Omental fat pad (tissue), 4 donors: ENCODE data around the gene SFT2D2. TPM values are rescaled to one million over a fixed set of nuclear protein-coding genes. Genes with fewer than 3 reads are reported as not detected.

ENCODE experiments used
- ATAC-seq: fragments of 150-250 bp; one replicate; pipeline ENCODE4 v1.9.1; 2016; ENCODE audit warnings: mild to moderate bottlenecking, moderate library complexity; ENCODE audit not compliant: low FRiP score
- DNase-seq: peaks from one replicate; pipeline ENCODE4 v3.0.0-alpha.2; 2019; ENCODE audit warnings: low spot score
- CTCF ChIP-seq, 3 donors: fragments of 450-650 bp; IDR thresholded peaks; one replicate each; pipeline ENCODE4 v1.5.1; 2016 to 2017; ENCODE audit warnings: antibody characterized with exemption in 3 of 3, mild to moderate bottlenecking in 3 of 3, moderate library complexity in 2 of 3
- total RNA-seq, 4 donors: library from RNA; depleted of rRNA; stranded (reverse); fragments of >200 nt; gene quantifications; one replicate each; pipeline ENCODE4 v1.1.0, GENCODE V29; 2016

SFT2D2 gene
- total RNA-seq, 4 donors from 2014 or later, result 36.8 to 41.0 (median 37.4) TPM

- DNase-seq (no peak), ATAC-seq (no peak)
- TF ChIP-seq CTCF (IDR thresholded peaks at IDR 0.05), result no peak
These were observed 12.5 kb upstream of the SFT2D2 start for GRCh38 chr1:168213349-168213748.

- ATAC-seq (no peak), DNase-seq (no peak)
- no peak for TF ChIP-seq CTCF (IDR thresholded peaks at IDR 0.05)
These were observed 9.6 kb upstream of the SFT2D2 start for GRCh38 chr1:168216171-168216570.

GRCh38 chr1:168217664-168218063 lies 8.1 kb upstream of the SFT2D2 start:
- no peak for DNase-seq
- no peak for TF ChIP-seq CTCF (IDR thresholded peaks at IDR 0.05)
- ATAC-seq, result no peak

- no peak for TF ChIP-seq CTCF (IDR thresholded peaks at IDR 0.05)
- DNase-seq (no peak), ATAC-seq (no peak)
These were observed 7.1 kb upstream of the SFT2D2 start for GRCh38 chr1:168218658-168219057.

GRCh38 chr1:168220470-168220871 lies 5.3 kb upstream of the SFT2D2 start:
- DNase-seq (no peak), ATAC-seq (no peak)
- TF ChIP-seq CTCF (IDR thresholded peaks at IDR 0.05), result no peak

GRCh38 chr1:168221275-168221674 lies 4.5 kb upstream of the SFT2D2 start:
- ATAC-seq, result no peak
- DNase-seq, result no peak
- no peak for TF ChIP-seq CTCF (IDR thresholded peaks at IDR 0.05)

- no peak for TF ChIP-seq CTCF (IDR thresholded peaks at IDR 0.05)
- no peak for ATAC-seq
These were observed 2.5 kb upstream of the SFT2D2 start for GRCh38 chr1:168223261-168223660.

More at GRCh38 chr1:168223261-168223660, 2.5 kb upstream of the SFT2D2 start:
- DNase-seq, result no peak
